Measurements from ENCODE around the gene OTOS.
A peak's percentile ranks its signal among the peaks of the same experiment; 100 is the strongest.

Gene OTOS

DNA sequence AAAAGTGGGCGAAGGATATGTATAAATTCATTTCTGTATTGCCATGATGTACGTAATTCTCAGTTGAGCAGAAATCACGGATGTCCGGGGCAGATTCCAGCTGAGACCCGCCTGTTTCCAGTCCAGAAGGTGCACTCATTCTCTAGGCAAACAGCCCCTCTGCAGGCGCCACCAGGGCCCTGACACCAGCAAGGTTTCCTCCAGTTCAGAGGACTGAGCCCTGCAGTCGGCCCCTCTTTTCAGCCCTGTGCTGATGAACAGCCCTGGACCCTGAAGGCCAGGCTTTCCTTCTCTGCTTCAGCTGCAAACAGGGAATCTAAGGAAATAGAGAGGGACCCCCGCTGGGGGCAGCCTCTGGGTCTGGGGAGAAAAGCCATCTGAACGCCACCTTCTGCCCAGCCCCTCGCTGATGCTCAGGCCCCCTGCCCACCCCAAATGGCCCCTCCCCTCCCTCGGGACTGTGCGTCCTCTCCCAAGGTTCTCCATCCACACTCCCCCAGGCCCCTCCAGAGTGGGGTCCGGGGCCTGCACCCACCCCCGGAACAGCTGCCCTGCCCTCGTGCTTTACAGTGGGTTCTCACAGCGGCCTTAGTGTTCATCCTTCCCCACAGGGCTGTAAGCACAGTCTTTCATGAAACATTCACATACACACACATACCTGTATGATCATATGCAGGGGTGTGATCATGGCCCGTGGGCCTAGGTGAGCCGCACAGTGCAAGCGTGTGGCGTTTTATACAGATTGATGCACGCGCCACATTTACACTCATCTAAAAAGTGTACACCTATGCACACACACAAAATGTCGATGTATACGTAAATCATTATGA is 16.4 kb downstream of the OTOS start:
- no peak overlapping the region for H3K4me3 ChIP-seq (ENCODE audit: low read depth, low read length)

DNA sequence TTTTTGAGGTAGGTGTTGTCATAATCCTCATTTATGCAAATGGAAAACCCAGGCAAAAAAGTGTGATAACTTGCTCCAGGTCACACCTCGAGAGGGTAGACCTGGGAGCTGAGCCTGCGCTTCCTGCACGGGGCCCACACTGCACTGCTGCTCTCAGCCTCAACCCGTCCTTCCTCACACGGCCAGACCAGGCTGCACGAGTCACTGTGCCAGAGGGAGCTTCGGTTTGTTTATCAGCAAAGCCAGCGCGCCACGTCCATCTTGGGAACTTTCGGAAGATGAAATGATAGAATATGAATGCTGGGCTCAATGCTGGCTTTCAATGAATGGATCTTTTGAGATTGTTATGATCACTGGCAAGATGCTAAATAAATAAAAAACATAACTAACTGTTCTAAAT is 18.8 kb downstream of the OTOS start:
- H3K4me3 ChIP-seq (ENCODE audit: low read depth, low read length): no peak overlapping the region

DNA sequence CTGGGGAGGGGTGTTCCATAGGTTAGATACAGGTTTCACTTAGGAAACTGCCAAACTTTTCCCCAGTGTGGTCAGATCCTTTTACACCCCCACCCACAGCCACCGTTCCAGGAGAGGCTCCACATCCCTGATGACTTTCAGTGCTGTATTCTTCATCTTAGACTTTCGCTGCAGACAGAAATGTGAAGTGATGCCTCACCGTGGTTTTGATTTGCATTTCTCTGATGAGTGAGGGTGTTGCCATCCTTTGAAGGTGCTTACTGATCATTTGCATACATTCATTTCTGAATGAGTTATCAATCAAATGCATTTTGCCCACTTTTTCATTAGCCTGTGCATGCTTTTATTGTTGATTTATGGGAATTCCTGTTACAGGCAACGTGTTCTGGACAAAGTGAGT is 19.3 kb downstream of the OTOS start:
- H3K4me3 ChIP-seq (ENCODE audit: low read depth, low read length): no peak overlapping the region

DNA sequence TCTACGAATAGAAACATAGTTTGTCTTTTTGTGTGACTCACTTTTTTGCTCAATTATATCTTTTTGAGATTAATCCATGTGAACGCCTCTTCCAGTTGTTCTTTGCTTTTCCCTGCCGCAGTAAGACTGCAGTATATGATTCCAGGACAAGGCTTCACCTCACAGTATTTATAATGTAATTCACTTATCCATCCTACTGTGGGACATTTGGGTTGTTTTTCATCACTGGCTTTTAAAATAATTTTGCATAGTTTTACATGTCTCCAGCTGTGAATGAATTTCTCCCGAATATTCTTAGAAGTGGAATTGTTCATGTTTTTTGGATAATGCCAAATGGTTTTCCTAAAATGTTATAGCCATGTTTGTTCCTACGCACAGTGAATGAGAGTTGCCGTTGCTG is 26.2 kb downstream of the OTOS start:
- no peak overlapping the region for H3K4me3 ChIP-seq (ENCODE audit: low read depth, low read length)

DNA sequence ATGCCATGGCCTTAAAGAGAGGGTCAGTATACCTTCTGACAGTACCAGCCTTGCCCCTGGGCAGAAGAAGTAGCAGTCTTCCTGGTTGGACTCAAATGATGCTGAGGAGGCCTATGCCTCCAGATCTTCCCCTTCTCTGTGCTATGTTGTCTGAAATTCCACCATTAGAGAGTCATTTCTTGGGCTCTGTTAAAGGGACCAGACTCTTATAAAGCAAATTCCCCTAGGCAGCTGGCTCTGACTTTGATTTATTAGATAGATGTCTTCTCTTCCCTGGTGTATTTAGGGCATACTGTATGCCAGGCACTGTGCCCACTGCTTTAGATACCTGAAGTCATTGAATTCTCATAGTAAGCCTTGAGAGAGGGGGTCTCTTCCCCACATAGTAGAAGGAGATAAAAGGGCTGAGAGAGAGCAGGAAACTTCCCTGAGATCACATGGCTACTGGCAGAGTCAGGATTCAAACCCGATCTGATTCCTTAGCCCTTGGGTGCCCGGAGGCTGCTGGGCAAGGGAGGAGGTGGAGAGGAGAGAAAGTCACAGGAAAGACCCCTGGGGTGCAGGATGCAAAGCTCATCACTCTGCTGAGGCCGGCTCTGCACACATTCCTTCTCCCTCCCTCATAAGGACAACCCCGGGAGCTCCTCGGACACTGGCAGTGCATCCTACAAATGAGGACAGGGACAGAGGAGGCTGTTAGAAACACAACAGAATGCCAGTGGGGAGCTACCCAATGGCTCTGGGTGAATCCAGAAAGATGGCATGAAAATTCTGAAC is 27.4 kb downstream of the OTOS start:
- no peak overlapping the region for H3K4me3 ChIP-seq (ENCODE audit: low read depth, low read length)

DNA sequence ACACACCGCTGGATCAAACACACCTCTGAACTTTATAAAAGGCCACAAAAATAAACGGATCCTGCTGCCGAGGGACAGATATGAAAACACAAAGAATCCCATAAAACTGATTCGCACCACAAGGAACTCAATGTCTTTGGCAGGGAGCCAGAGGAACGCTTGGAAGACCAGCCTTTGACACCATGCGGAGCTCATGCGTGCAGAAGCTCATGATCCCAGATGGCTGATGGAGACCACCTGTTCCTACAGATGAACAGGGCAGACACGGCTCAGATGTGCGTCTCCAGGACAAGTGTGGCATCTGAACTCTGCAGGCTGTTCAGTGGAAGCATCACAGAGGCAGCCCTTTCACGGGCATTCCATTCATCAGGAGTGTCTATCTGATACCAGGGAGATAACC is 29.2 kb downstream of the OTOS start:
- no peak overlapping the region for H3K4me3 ChIP-seq (ENCODE audit: low read depth, low read length)

DNA sequence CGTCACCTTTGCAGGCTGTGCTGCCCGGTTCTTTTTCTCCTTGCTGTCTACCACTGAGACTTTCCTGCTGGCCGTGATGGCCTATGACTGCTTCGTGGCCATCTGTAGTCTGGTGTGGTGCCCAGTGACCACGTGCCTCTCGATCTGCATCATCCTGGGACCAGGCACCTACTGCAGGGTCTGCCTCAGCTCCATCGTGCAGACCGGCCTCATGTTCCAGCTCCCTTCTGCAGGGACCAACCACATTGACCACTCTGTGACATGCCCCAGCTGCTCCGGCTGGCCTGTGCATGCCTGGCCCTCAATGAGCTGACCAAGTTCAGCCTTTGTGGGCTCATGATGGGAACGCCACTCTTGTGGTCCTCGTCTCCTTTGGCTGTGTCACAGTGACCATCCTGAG is 31.1 kb downstream of the OTOS start:
- H3K4me3 ChIP-seq (ENCODE audit: low read depth, low read length): no peak overlapping the region

DNA sequence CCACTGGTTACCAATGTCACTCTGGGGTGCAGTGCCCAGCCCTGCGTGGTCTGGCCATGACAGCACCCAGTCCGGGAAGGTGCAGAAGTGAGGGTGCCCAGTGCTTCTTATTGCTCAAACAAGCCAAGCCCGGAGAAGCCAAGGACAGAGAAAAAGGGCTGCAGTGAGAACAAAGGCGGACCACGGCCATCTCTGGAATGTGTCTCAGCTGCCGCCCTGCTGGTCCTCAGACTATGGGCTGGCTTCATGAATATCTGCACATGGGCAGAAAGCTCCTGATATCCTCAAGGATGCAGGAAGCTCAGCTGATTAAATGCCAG is 33.0 kb downstream of the OTOS start:
- no peak overlapping the region for H3K4me3 ChIP-seq (ENCODE audit: low read depth, low read length)

DNA sequence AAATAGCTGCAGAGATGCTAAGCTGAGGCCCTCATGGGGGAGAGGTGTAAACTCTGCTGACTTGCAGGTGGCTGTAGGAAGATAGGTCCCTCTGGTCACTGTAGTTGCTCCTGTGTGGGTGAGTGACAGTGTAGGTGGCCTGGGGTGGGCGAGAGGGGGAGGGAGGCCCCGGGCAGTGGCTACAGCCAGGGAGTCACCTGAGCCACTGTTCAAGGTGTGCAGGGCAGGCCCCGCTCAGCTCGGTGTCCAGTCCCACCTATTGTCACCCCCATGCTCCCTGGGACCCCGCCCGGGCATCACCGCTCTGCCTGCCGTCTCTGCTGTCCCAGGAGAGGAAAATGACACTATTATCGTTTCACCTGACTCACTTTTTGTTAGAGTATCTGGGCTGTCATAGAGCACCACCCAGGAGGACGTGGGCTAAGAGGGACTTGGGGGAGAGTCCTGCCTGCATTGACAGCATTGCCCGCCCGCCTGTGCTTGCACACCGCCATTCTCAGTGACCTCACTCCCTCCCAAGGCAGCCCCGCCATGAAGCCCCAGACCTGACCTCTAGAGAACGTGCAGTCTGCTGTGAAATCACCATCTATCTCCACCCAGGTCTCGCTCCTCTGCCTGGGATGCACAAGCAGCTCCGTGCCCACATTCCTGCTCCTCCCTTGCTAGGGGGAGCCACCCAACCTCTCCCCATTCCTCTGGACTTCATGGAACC is 33.5 kb downstream of the OTOS start:
- no peak overlapping the region for H3K4me3 ChIP-seq (ENCODE audit: low read depth, low read length)

DNA sequence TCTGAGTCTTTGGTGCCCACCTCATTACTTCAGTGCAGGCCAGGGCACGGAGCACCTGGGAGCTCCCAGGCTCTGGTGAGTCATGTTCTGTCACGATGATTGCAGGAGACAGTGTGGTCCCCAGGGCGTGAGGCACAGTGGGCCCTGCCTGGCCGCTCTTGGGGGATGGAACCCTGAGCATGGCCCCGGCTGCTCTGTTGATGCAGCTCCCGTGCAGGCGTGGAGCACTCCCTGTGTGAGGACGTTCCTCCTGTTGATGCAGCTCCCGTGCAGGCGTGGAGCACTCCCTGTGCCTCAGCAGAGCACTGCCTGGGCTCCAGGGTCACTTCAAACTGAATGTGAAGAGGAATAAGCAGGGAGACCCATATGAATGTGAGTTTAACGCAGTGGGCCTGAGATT is 34.5 kb downstream of the OTOS start:
- no peak overlapping the region for H3K4me3 ChIP-seq (ENCODE audit: low read depth, low read length)

DNA sequence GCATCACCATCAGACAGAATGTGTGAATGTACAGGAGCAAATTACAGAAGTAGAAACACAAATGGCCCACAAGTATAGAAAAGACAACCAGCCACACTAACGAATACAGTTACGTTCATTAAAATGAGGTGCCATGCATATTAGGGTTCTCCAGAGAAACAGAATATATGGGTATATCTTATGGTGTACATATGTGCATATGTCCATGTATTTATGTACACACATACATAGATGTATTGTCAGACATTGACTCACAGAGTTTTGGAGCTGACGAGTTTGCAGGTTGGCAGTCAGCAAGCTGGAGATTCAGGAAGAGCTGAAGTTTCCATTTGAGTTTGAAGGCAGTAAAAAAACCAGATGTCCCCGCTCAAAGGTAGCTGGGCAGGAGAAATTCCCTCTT is 37.3 kb downstream of the OTOS start:
- H3K4me3 ChIP-seq (ENCODE audit: low read depth, low read length): no peak overlapping the region

DNA sequence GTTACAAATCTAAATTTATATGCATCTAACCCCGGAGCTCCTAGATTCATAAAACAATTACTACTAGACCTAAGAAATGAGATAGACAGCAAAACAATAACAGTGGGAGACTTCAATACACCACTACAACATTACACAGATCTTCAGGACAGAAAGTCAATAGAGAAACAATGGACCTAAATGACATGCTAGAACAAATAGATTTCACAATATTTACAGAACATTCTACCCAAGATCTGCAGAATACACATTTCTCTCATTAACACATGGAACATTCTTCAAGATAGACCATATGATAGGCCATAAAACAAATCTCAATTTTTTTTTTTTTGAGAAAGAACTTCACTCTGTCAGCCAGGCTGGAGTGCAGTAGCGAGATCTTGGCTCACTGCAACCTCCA is 42.1 kb downstream of the OTOS start:
- no peak overlapping the region for H3K4me3 ChIP-seq (ENCODE audit: low read depth, low read length)

DNA sequence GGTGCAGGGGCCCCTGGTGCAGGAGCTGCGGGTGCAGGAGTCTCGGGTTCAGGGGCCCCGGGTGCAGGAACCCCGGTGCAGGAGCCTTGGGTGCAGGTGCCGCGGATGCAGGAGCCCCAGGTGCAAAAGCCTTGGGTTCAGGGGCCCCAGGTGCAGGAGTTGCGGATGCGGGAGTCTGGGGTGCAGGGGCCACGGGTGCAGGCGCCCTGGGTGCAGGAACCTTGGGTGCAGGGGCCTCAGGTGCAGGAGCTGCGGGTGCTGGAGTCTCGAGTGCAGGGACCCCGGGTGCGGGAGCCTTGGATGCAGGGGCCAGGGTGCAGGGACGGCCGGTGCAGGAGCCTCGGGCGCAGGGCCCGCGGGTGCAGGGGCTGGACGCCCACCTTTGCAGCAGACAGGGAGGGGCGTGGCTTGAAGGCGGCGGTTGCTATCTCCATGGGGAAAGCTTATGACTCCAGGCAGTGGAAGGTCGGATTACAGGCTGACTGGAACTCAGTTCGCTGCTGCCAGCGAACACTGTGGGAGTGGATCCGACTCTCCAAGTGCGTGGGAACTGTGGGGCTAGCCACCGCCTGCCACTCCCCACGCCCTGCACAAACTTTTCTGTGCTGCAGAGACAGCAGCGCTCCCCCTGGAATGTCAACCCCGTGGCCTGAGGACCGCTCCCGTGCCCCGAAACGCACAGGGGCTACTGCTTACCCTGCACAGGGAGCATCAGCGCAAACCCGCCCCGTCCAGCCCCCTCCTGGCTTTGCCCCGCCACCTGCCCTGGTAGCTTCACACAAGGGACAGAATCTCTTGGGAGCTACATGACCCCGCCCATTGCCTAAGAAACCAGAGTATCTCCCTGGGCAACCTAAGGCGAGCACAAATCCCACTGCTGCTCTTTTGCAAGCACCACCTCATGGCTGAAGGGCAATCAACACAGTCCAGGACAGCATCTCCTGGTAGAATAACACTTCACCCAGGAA is 44.6 kb downstream of the OTOS start:
- H3K4me3 ChIP-seq (ENCODE audit: low read depth, low read length): peak overlapping the region; percentile 48

DNA sequence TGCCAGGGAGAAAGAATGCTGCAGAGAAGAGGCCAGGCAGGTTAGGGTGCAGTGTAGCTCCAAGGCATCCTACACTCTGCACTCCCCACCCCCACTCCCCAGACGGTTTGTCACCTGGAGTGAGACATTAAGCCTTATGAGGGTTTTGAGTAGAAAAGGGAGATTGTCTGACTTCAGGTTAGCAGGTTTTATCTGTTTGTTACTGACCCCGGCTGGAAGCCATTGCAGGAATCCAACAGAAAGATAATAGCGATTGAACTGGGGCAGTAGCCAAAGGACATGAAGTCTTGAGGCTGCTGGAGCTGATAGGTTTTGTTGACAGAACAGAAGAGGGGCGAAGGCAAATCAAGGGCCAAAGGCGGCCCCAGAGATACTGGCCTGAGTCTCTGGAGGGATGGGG is 51.2 kb downstream of the OTOS start:
- no peak overlapping the region for H3K4me3 ChIP-seq (ENCODE audit: low read depth, low read length)

Measured in iPS-11a (cell line).